HG02885 (cell line): ENCODE data around the gene ZBTB20.
A peak's percentile ranks its signal among the peaks of the same experiment; 100 is the strongest.

ENCODE experiments used
- ATAC-seq: cut with Tn5 transposase; IDR thresholded peaks from one replicate; pipeline ENCODE4 v1.9.1; 2021; ENCODE audit warnings: mild to moderate bottlenecking; ENCODE audit not compliant: unreplicated experiment, poor library complexity

ZBTB20 gene

GRCh38 chr3:114800272-114801031 lies 346.6 kb downstream of the ZBTB20 start:
- ATAC-seq = no peak

GRCh38 chr3:114799816-114800215 lies 347.3 kb downstream of the ZBTB20 start:
- ATAC-seq = no peak

GRCh38 chr3:114796796-114797195 lies 350.3 kb downstream of the ZBTB20 start:
- no peak for ATAC-seq

GRCh38 chr3:114794894-114795630 lies 352.0 kb downstream of the ZBTB20 start:
- no peak for ATAC-seq

GRCh38 chr3:114792159-114792918 lies 354.7 kb downstream of the ZBTB20 start:
- no peak for ATAC-seq

GRCh38 chr3:114790752-114791151 lies 356.3 kb downstream of the ZBTB20 start:
- no peak for ATAC-seq

GRCh38 chr3:114789803-114790202 lies 357.3 kb downstream of the ZBTB20 start:
- no peak for ATAC-seq

GRCh38 chr3:114775395-114775794 lies 371.7 kb downstream of the ZBTB20 start:
- no peak for ATAC-seq

- ATAC-seq = no peak
These were observed 376.2 kb downstream of the ZBTB20 start for GRCh38 chr3:114770874-114771273.

GRCh38 chr3:114764056-114764492 lies 383.0 kb downstream of the ZBTB20 start:
- no peak for ATAC-seq

GRCh38 chr3:114762144-114762543 lies 384.9 kb downstream of the ZBTB20 start:
- no peak for ATAC-seq

- no peak for ATAC-seq
These were observed 386.4 kb downstream of the ZBTB20 start for GRCh38 chr3:114760679-114761078.

- no peak for ATAC-seq
These were observed 388.0 kb downstream of the ZBTB20 start for GRCh38 chr3:114758831-114759699.

- ATAC-seq = peak; percentile 88
These were observed 390.4 kb downstream of the ZBTB20 start for GRCh38 chr3:114756506-114757279.

GRCh38 chr3:114746502-114746901 lies 400.6 kb downstream of the ZBTB20 start:
- ATAC-seq = peak; percentile 53

GRCh38 chr3:114745322-114746240 lies 401.5 kb downstream of the ZBTB20 start:
- ATAC-seq = no peak

GRCh38 chr3:114743746-114744485 lies 403.2 kb downstream of the ZBTB20 start:
- ATAC-seq = no peak

GRCh38 chr3:114741066-114741465 lies 406.0 kb downstream of the ZBTB20 start:
- no peak for ATAC-seq
